Measurements from ENCODE around the gene PRAME. TPM values are rescaled to one million over a fixed set of nuclear protein-coding genes. Genes with fewer than 3 reads are reported as not detected.

PRAME gene
- total and polyA plus RNA-seq, 10 of the 15 experiments (the other 5 are each of a cell fraction or from before 2014, with no cell fraction given): 0.40 to 2.5 (median 0.65) TPM

DNA sequence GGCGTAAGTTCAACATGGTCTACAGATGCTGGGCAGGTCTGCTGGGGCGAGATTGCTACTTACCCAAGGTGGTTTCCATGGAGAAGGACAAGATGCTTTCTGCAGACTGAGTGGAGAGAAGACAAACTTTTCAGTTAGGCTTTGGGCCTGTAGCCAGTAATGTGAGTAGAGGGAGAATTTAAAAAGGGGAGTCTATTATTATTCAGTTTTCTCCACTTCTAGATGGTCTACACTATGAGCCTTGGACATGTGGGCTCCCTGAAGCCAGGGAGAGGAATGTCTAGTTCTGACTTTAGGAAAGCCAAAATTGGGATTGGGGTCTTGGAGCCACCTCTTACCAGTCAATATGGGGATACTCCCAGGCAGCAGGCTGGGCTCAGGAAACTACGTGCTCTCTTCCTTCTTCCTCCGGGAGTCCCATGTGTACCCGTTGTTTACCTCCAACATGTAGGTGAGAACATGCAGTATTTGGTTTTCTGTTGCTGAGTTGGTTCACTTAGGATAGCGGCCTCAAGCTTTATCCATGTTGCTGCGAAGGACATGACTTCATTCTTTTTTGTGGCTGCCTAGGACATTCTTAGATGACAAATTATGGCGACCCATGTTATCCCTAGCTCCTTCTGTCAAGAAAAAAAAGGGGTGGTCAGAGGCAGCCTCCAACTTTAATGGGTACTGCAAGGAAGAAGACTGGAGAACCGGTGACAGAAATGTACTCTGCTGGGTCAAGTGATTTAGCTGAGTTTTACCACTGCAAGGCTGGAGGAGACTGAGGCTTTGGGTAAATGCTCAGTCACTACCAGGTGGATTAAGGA lies 24.3 kb downstream of the PRAME start:
- SMC1A ChIA-PET (ENCODE audit: uncharacterized antibody, unreplicated experiment): interaction anchor here (0.9 kb wide), 1 partner anchor 18 kb away, joined by 3 read pairs; no protein-coding TSS in a partner anchor
- Histone ChIP-seq H3K36me3 (ENCODE audit: control insufficient read depth in 2 of 2, insufficient read depth in 2 of 2, low read length in 1 of 2) (no peaks in the 10 kb centered on the region), H3K4me1 (ENCODE audit: control insufficient read depth, insufficient read depth, low read length) (no peaks in the 10 kb centered on the region), H3K4me2 (ENCODE audit: control insufficient read depth, insufficient read depth) (no peak overlapping the region), H3K79me2 (ENCODE audit: control insufficient read depth, insufficient read depth, low read length) (no peaks in the 10 kb centered on the region), H4K20me1 (ENCODE audit: control insufficient read depth, insufficient read depth) (no peaks in the 10 kb centered on the region), H3K9me3 (replicated peaks; ENCODE audit: control insufficient read depth, insufficient read depth, low read length) (no peaks in the 10 kb centered on the region), H3K9ac (ENCODE audit: control insufficient read depth, insufficient read depth, low read length) (no peak overlapping the region), H2AFZ (ENCODE audit: control insufficient read depth, low read depth, low read length) (no peak overlapping the region), H3K27me3 (replicated peaks in 1 of 2; ENCODE audit: control insufficient read depth in 2 of 2, insufficient read depth in 2 of 2, low read length in 1 of 2) (no peaks in the 10 kb centered on the region), H3K4me3 (no peak overlapping the region), H3K27ac (ENCODE audit: control insufficient read depth, insufficient read depth) (no peak overlapping the region)
- FAIRE-seq (no peak), DNase-seq (ENCODE audit: low read depth, low spot score) (no peak), ATAC-seq (no peak)
- in situ Hi-C loops (cut with MboI) (no loop called here), intact Hi-C loops (cut with micrococcal nuclease; ENCODE audit: unreplicated experiment) (no loop called here)
- BruUV-seq (replicated peaks): no TSS peak
- no peak for TF ChIP-seq BMI1 (IDR thresholded peaks at IDR 0.05; ENCODE audit: borderline replicate concordance)
- no peak for TF ChIP-seq BRCA1 (IDR thresholded peaks at IDR 0.05; ENCODE audit: low read depth, low read length)
- TF ChIP-seq HCFC1 (IDR thresholded peaks at IDR 0.05; ENCODE audit: low read length): no peak
- no peak for TF ChIP-seq MLLT1 (IDR thresholded peaks at IDR 0.05)
- no peak for TF ChIP-seq GATAD2B (conservative IDR thresholded peaks at IDR 0.05; ENCODE audit: low read depth)
- no peak for TF ChIP-seq SIN3A (IDR thresholded peaks at IDR 0.05; ENCODE audit: low read depth, low read length)
- no peak for TF ChIP-seq ZSCAN29 (IDR thresholded peaks at IDR 0.05)
- TF ChIP-seq POLR2AphosphoS2 (IDR thresholded peaks at IDR 0.05; ENCODE audit: low read depth, low read length): no peak
- TF ChIP-seq CBX5 (IDR thresholded peaks at IDR 0.05; ENCODE audit: low read depth): no peak
- TF ChIP-seq, protein P1, sequence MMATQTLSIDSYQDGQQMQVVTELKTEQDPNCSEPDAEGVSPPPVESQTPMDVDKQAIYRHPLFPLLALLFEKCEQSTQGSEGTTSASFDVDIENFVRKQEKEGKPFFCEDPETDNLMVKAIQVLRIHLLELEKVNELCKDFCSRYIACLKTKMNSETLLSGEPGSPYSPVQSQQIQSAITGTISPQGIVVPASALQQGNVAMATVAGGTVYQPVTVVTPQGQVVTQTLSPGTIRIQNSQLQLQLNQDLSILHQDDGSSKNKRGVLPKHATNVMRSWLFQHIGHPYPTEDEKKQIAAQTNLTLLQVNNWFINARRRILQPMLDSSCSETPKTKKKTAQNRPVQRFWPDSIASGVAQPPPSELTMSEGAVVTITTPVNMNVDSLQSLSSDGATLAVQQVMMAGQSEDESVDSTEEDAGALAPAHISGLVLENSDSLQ (IDR thresholded peaks at IDR 0.05): no peak
- TF ChIP-seq TCF7 (IDR thresholded peaks at IDR 0.05; ENCODE audit: borderline replicate concordance): no peak
- TF ChIP-seq BHLHE40 (IDR thresholded peaks at IDR 0.05; ENCODE audit: borderline replicate concordance in 1 of 2, low read depth in 2 of 2, low read length in 1 of 2): no peak
- TF ChIP-seq STAT3 (IDR thresholded peaks at IDR 0.05; ENCODE audit: low read depth, low read length): no peak
- TF ChIP-seq, protein P2, sequence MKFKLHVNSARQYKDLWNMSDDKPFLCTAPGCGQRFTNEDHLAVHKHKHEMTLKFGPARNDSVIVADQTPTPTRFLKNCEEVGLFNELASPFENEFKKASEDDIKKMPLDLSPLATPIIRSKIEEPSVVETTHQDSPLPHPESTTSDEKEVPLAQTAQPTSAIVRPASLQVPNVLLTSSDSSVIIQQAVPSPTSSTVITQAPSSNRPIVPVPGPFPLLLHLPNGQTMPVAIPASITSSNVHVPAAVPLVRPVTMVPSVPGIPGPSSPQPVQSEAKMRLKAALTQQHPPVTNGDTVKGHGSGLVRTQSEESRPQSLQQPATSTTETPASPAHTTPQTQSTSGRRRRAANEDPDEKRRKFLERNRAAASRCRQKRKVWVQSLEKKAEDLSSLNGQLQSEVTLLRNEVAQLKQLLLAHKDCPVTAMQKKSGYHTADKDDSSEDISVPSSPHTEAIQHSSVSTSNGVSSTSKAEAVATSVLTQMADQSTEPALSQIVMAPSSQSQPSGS (IDR thresholded peaks at IDR 0.05; ENCODE audit: low read length): no peak
- TF ChIP-seq NFYB (IDR thresholded peaks at IDR 0.05; ENCODE audit: insufficient read depth, low read depth, low read length): no peak
- CTCF ChIA-PET: no interaction called here
- POLR2A ChIA-PET: no interaction called here
- 24% methylated on average over 9 of the region's 9 CpGs for WGBS (ENCODE audit: insufficient coverage, insufficient replicate concordance, low lambda C conversion rate, missing lambda C conversion rate)
- RAD21 ChIA-PET (ENCODE audit: unreplicated experiment): no interaction called here

Measured in GM12878 (cell line).